Breast epithelium (tissue), 3 donors: ENCODE measurements around the gene ABITRAM.

Source experiments
- CTCF ChIP-seq, 3 donors: fragments of 450-650 bp; IDR thresholded peaks; one replicate each; pipeline ENCODE4 v1.5.1; 2016 to 2017; ENCODE audit warnings: antibody characterized with exemption in 3 of 3, mild to moderate bottlenecking in 3 of 3, moderate library complexity in 3 of 3
- POLR2A ChIP-seq: fragments of 450-650 bp; IDR thresholded peaks from one replicate; pipeline ENCODE4 v1.6.1; 2016; ENCODE audit warnings: antibody characterized with exemption, mild to moderate bottlenecking, moderate library complexity
- POLR2AphosphoS5 ChIP-seq, 3 donors: sonication (generic); formaldehyde crosslinking; IDR thresholded peaks; one replicate each; pipeline ENCODE4 v1.6.1; 2017; ENCODE audit warnings: antibody characterized with exemption in 3 of 3

- TF ChIP-seq POLR2AphosphoS5 (IDR thresholded peaks at IDR 0.05) (no peak), CTCF (IDR thresholded peaks at IDR 0.05) (no peak), POLR2A (no peak)
Measured at GRCh38 chr9:108894225-108894997, 39.8 kb upstream of the ABITRAM start.
